HepG2 (cell line): Measurements from ENCODE around the gene STAC. TPM values are rescaled to one million over a fixed set of nuclear protein-coding genes. Genes with fewer than 3 reads are reported as not detected.
"Not testable (repeated sequence)": the region's sequence is repeated elsewhere in the genome, so short reads cannot be mapped to it uniquely, and the experiment has no call there.

Experiments used
- ATAC-seq: fragments of 200-7000 bp; cut with Tn5 transposase; 3 replicates; pipeline ENCODE4 v1.9.1; 2020; ENCODE audit warnings: mild to moderate bottlenecking, moderate library complexity
- BruUV-seq: library from RNA; stranded (reverse); fragments of 400-500 nt; replicated peaks from 2 replicates; lab custom pipeline; 2021; lab: Mats Ljungman, UMichigan
- CTCF ChIA-PET: fragments of 300-600 bp; formaldehyde crosslinking; extraction: SDS; loops from one replicate; lab custom pipeline; 2021; ENCODE audit warnings: low total read pairs, inconsistent platforms, low intra/inter-chr PET ratio; lab: Yijun Ruan, JAX
- POLR2A ChIA-PET: fragments of 350-600 bp; sonication (Branson Sonifier 250); formaldehyde crosslinking; loops from one replicate; lab custom pipeline; 2020; ENCODE audit warnings: antibody characterized with exemption, inconsistent platforms; lab: Yijun Ruan, JAX
- DNase-seq: peaks from one replicate; pipeline ENCODE4 v3.0.0-alpha.2; 2015; ENCODE audit warnings: low spot score
- FAIRE-seq: peaks from 3 replicates; lab custom pipeline; 2011; peaks lifted over from hg19 to GRCh38; lab: Jason Lieb, UNC
- H2AFZ ChIP-seq: one replicate; pipeline ENCODE4 v1.6.1; 2011; ENCODE audit warnings: low read length, inconsistent platforms
- H3K27ac ChIP-seq: fragments of 300-600 bp; 3 replicates; pipeline ENCODE4 v1.8.0; 2011; ENCODE audit warnings: mixed run types, mild to moderate bottlenecking, mixed read lengths, low read length, inconsistent platforms; ENCODE audit not compliant: insufficient read depth; ENCODE audit errors: extremely low read length
- H3K27me3 ChIP-seq, 2 experiments: fragments of 200-600 bp in 1 of 2; 2 replicates in 1 of 2; 3 replicates in 1 of 2; pipeline versions ENCODE4 v1.6.0 to v1.8.0; 2011; ENCODE audit warnings: low read length in 2 of 2, mild to moderate bottlenecking in 2 of 2, moderate library complexity in 2 of 2, inconsistent platforms in 1 of 2; ENCODE audit not compliant: insufficient read depth in 2 of 2, control insufficient read depth in 1 of 2
- H3K36me3 ChIP-seq, 2 experiments: fragments of 200-600 bp in 1 of 2; replicated peaks in 1 of 2; 2 replicates in 1 of 2; 3 replicates in 1 of 2; pipeline versions ENCODE4 v1.5.1 to v1.8.0; 2011; ENCODE audit warnings: low read length in 2 of 2, inconsistent platforms in 1 of 2; ENCODE audit not compliant: insufficient read depth in 2 of 2, control insufficient read depth in 1 of 2
- H3K4me1 ChIP-seq: 2 replicates; pipeline ENCODE4 v1.5.1; 2012; ENCODE audit warnings: low read length, inconsistent platforms; ENCODE audit not compliant: insufficient read depth
- H3K4me2 ChIP-seq: 2 replicates; pipeline ENCODE4 v1.6.0; 2011; ENCODE audit warnings: low read depth, low read length, inconsistent platforms
- H3K4me3 ChIP-seq, 3 experiments: fragments of 200-600 bp in 1 of 3; sonication (generic), shearing (Covaris generic) in 1 of 3; replicated peaks in 1 of 3; 2 replicates each; pipeline ENCODE4 v1.5.1; 2011 to 2016; ENCODE audit warnings: low read length in 3 of 3, inconsistent platforms in 2 of 3, low read depth in 2 of 3, mild to moderate bottlenecking in 2 of 3, control low read depth in 1 of 3, mixed read lengths in 1 of 3; ENCODE audit not compliant: insufficient read depth in 1 of 3
- H3K79me2 ChIP-seq: one replicate; pipeline ENCODE4 v1.6.1; 2011; ENCODE audit warnings: low read length, inconsistent platforms; ENCODE audit not compliant: insufficient read depth
- H3K9ac ChIP-seq: 2 replicates; pipeline ENCODE4 v1.6.0; 2011; ENCODE audit warnings: mild to moderate bottlenecking, low read depth, low read length, inconsistent platforms; ENCODE audit not compliant: insufficient read depth
- H3K9me3 ChIP-seq: 2 replicates; pipeline ENCODE4 v1.5.1; 2012; ENCODE audit warnings: mild to moderate bottlenecking, low read length
- H4K20me1 ChIP-seq: 2 replicates; pipeline ENCODE4 v1.6.0; 2011; ENCODE audit warnings: inconsistent platforms, mild to moderate bottlenecking, low read length, moderate library complexity; ENCODE audit not compliant: insufficient read depth
- CHD2 ChIP-seq: IDR thresholded peaks from 2 replicates; pipeline ENCODE4 v1.6.1; 2011; ENCODE audit warnings: low read depth, low read length, improper control_type of control experiment
- CTCF ChIP-seq: sonication (generic); formaldehyde crosslinking; IDR thresholded peaks from 2 replicates; pipeline ENCODE4 v1.5.0; 2020; ENCODE audit warnings: mild to moderate bottlenecking, missing genetic modification reagents, moderate library complexity
- HDAC2 ChIP-seq: sonication (generic); formaldehyde crosslinking; IDR thresholded peaks from 2 replicates; pipeline ENCODE4 v1.4.0; 2020; ENCODE audit warnings: missing genetic modification reagents
- JUND ChIP-seq: sonication (generic); formaldehyde crosslinking; IDR thresholded peaks from 2 replicates; pipeline ENCODE4 v1.8.0; 2022; ENCODE audit warnings: mild to moderate bottlenecking, missing genetic modification reagents
- KDM2A ChIP-seq: sonication (generic); formaldehyde crosslinking; IDR thresholded peaks from 2 replicates; pipeline ENCODE4 v1.4.0; 2020; ENCODE audit warnings: low read depth, missing genetic modification reagents, borderline replicate concordance
- MXD3 ChIP-seq: IDR thresholded peaks from 2 replicates; pipeline ENCODE4 v1.6.1; 2016; ENCODE audit warnings: mild to moderate bottlenecking, missing biosample characterization, missing genetic modification reagents
- NFRKB ChIP-seq: fragments of 450-650 bp; IDR thresholded peaks from 2 replicates; pipeline ENCODE4 v1.6.1; 2017
- ONECUT2 ChIP-seq: sonication (generic); formaldehyde crosslinking; IDR thresholded peaks from 2 replicates; pipeline ENCODE4 v1.4.0; 2020; ENCODE audit warnings: missing genetic modification reagents
- SNAPC5 ChIP-seq: sonication (generic); formaldehyde crosslinking; IDR thresholded peaks from 2 replicates; pipeline ENCODE4 v1.8.1; 2023; ENCODE audit warnings: mild to moderate bottlenecking, missing genetic modification reagents, borderline replicate concordance
- ZFX ChIP-seq: sonication (generic); formaldehyde crosslinking; IDR thresholded peaks from 2 replicates; pipeline ENCODE4 v1.4.0; 2020; ENCODE audit warnings: mild to moderate bottlenecking, low read depth, missing genetic modification reagents, moderate library complexity
- ZNF282 ChIP-seq: fragments of 450-650 bp; IDR thresholded peaks from 2 replicates; pipeline ENCODE4 v1.6.1; 2018; ENCODE audit not compliant: partially characterized antibody
- ZNF3 ChIP-seq: IDR thresholded peaks from 2 replicates; pipeline ENCODE4 v1.7.0; 2017; ENCODE audit warnings: inconsistent platforms
- ZNF432 ChIP-seq: sonication (generic); formaldehyde crosslinking; IDR thresholded peaks from 2 replicates; pipeline ENCODE4 v1.5.0; 2020; ENCODE audit warnings: missing genetic modification reagents, mild to moderate bottlenecking, borderline replicate concordance
- WGBS: methylation state at CpG from one replicate; pipeline ENCODE4 v1.1.6; 2017; ENCODE audit warnings: low lambda C conversion rate; 5-methylcytosine and 5-hydroxymethylcytosine counted together
- in situ Hi-C: cut with HindIII; loops from 2 replicates; pipeline ENCODE4 v1.10.0; 2017; ENCODE audit warnings: low pct_unique_long_range_greater_than_20kb; ENCODE audit not compliant: extremely low pct_ligation_motif_present
- intact Hi-C: fragments of 100-400 bp; cut with micrococcal nuclease; formaldehyde crosslinking; loops from one replicate; pipeline ENCODE4 v1.10.0; 2022; ENCODE audit not compliant: unreplicated experiment
- polyA plus RNA-seq, 8 experiments: library from polyadenylated mRNA; depleted of rRNA in 3 of 8; stranded (reverse) in 7 of 8; unstranded in 1 of 8; fragments of >200 nt; fragmentation: Illumina TruSeq in 4 of 8; extraction: Trizol in 4 of 8; gene quantifications; 2 replicates each; pipeline versions ENCODE4 v1.2.1 to v1.2.3, GENCODE V29; 2011 to 2016; ENCODE audit warnings: low read depth in 4 of 8, missing spikeins in 1 of 8, mixed read lengths in 1 of 8; ENCODE audit not compliant: insufficient read depth in 1 of 8
- total RNA-seq, 5 experiments: library from RNA; depleted of rRNA; stranded (reverse); fragments of >200 nt; fragmentation: Illumina TruSeq; extraction: Trizol; gene quantifications; 2 replicates each; pipeline ENCODE4 v1.2.3, GENCODE V29; 2016; ENCODE audit warnings: low read depth in 1 of 5

The STAC gene
- total and polyA plus RNA-seq, 2 of the 13 experiments (the other 11 are each of a cell fraction or from before 2014, with no cell fraction given) = not detected

GRCh38 chr3:36472045-36472444, 91.7 kb downstream of the STAC start:
- intact Hi-C loops, FAIRE-seq, H3K79me2 ChIP-seq, H3K27ac ChIP-seq, BruUV-seq, H3K4me2 ChIP-seq, DNase-seq, H3K9ac ChIP-seq, H4K20me1 ChIP-seq, ATAC-seq, in situ Hi-C loops, POLR2A ChIA-PET, H3K9me3 ChIP-seq, H3K36me3 ChIP-seq, CTCF ChIA-PET, H3K4me3 ChIP-seq, H3K4me1 ChIP-seq, H3K27me3 ChIP-seq, H2AFZ ChIP-seq: not testable (repeated sequence)
- WGBS = 21% methylated on average over 6 of the region's 6 CpGs

- CTCF ChIA-PET = no interaction called here
- FAIRE-seq = no peak
- intact Hi-C loops = no loop called here
- TF ChIP-seq ZNF282 = no peak
- no peak for TF ChIP-seq NFRKB
- no peak for TF ChIP-seq ONECUT2 (CRISPR knock-in tag)
- TF ChIP-seq CTCF = no peak
- no peak for TF ChIP-seq ZFX (CRISPR knock-in tag)
- TF ChIP-seq CHD2 = no peak
- no peak for TF ChIP-seq ZNF3 (CRISPR knock-in tag)
- no peak for TF ChIP-seq HDAC2
- TF ChIP-seq JUND (CRISPR knock-in tag) = no peak
- no peak for TF ChIP-seq KDM2A (CRISPR knock-in tag)
- TF ChIP-seq ZNF432 (CRISPR knock-in tag) = no peak
- no peak for TF ChIP-seq SNAPC5 (CRISPR knock-in tag)
- TF ChIP-seq MXD3 = no peak
Observed at GRCh38 chr3:36475558-36475957, 95.3 kb downstream of the STAC start.

More at GRCh38 chr3:36475558-36475957, 95.3 kb downstream of the STAC start:
- ATAC-seq (no peak), DNase-seq (no peak)
- no TSS peak for BruUV-seq
- no peak overlapping the region for H2AFZ ChIP-seq
- H3K79me2 ChIP-seq = no peaks in the 10 kb centered on the region
- H3K27ac ChIP-seq = no peak overlapping the region
- WGBS = 6% methylated on average over 2 of the region's 2 CpGs
- no peaks in the 10 kb centered on the region for H4K20me1 ChIP-seq
- in situ Hi-C loops = no loop called here
- no peak overlapping the region for H3K4me2 ChIP-seq
- H3K9me3 ChIP-seq = peaks cover 19% of the 10 kb centered on the region
- no peaks in the 10 kb centered on the region for H3K4me1 ChIP-seq
- H3K27me3 ChIP-seq = no peaks in the 10 kb centered on the region
- no peaks in the 10 kb centered on the region for H3K36me3 ChIP-seq
- H3K4me3 ChIP-seq = no peak overlapping the region
- no peak overlapping the region for H3K9ac ChIP-seq
- POLR2A ChIA-PET = no interaction called here
